Activated CD4-positive, alpha-beta T cell treated with anti-CD3 and anti-CD28 coated beads for 48 hours (primary cell): ENCODE measurements around the gene POLR2F.

Experiments
- DNase-seq: peaks from one replicate; pipeline ENCODE4 v3.0.0-alpha.2; 2020

The POLR2F gene

GRCh38 chr22:38009000-38009806 lies 55.7 kb downstream of the POLR2F start:
- no peak for DNase-seq

GRCh38 chr22:38012604-38013072 lies 59.1 kb downstream of the POLR2F start:
- DNase-seq, result no peak

- no peak for DNase-seq
Measured at GRCh38 chr22:38014083-38014482, 60.6 kb downstream of the POLR2F start.

- DNase-seq, result no peak
Measured at GRCh38 chr22:38016182-38017151, 63.0 kb downstream of the POLR2F start.

GRCh38 chr22:38017272-38017920 lies 63.9 kb downstream of the POLR2F start:
- no peak for DNase-seq

GRCh38 chr22:38017939-38018885 lies 64.7 kb downstream of the POLR2F start:
- DNase-seq, result no peak
